Measurements from ENCODE around the gene PLEKHG7.

PLEKHG7 gene

GRCh38 chr12:92814584-92814983, 111.8 kb downstream of the PLEKHG7 start:
- DNase-seq = no peak

- no peak for DNase-seq
Observed at GRCh38 chr12:92821142-92821541, 118.4 kb downstream of the PLEKHG7 start.
